Activated naive CD4-positive, alpha-beta T cell treated with anti-CD3 and anti-CD28 coated beads, Interleukin-2, amount 50 U/mL, for 72 hours (primary cell): ENCODE data around the gene ENO1. TPM values are rescaled to one million over a fixed set of nuclear protein-coding genes. Genes with fewer than 3 reads are reported as not detected.

Source experiments
- ATAC-seq, 2 donors: fragments of 150-1000 bp; cut with Tn5 transposase; 2 replicates each; pipeline ENCODE4 v1.10.0; 2021; ENCODE audit warnings: mild to moderate bottlenecking in 2 of 2, moderate library complexity in 2 of 2
- DNase-seq, 2 donors: peaks; one replicate each; pipeline ENCODE4 v3.0.0; 2021 to 2022; ENCODE audit warnings: low spot score in 2 of 2
- H3K27ac Mint-ChIP-seq, 2 donors: one replicate each; pipeline ENCODE4 v1.8.0; 2022; ENCODE audit warnings: mild to moderate bottlenecking in 2 of 2, mixed read lengths in 2 of 2
- H3K36me3 Mint-ChIP-seq, 2 donors: one replicate each; pipeline ENCODE4 v1.8.0; 2022; ENCODE audit warnings: mixed read lengths in 2 of 2
- H3K9me3 Mint-ChIP-seq, 2 donors: one replicate each; pipeline ENCODE4 v1.8.0; 2022; ENCODE audit warnings: mixed read lengths in 2 of 2
- total RNA-seq, 2 donors: library from RNA; stranded (reverse); gene quantifications; one replicate each; pipeline ENCODE4 v1.2.3, GENCODE V29; 2022

ENO1 gene
- total RNA-seq, 2 donors from 2014 or later: 1,473 to 3,739 TPM

GRCh38 chr1:8864713-8865344, 13.7 kb downstream of the ENO1 start:
- DNase-seq (no peak), ATAC-seq (no peak)
- H3K9me3 Mint-ChIP-seq: no peaks in the 10 kb centered on the region
- H3K27ac Mint-ChIP-seq: peak overlapping the region in 1 of 2 donors; percentile 14
- H3K36me3 Mint-ChIP-seq: peaks cover 64 to 68% of the 10 kb centered on the region in 2 donors

DNA sequence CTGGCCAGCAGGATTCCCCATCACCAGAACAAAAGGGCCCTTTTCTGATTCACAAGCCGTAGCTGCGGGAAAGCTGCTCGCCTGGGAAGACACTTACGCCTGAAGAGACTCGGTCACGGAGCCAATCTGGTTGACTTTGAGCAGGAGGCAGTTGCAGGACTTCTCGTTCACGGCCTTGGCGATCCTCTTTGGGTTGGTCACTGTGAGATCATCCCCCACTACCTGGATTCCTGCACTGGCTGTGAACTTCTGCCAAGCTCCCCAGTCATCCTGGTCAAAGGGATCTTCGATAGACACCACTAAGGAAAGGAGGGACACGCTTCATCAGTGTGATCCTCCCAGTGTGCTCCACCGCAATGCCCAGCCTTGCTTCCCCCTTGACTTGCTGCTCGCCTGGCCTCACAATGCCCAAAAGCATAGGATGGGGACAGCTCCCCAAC, 14.7 kb downstream of the ENO1 start:
- Mint-ChIP-seq H3K36me3 (peaks cover 53 to 66% of the 10 kb centered on the region in 2 donors), H3K9me3 (no peaks in the 10 kb centered on the region), H3K27ac (no peak overlapping the region)
- DNase-seq (no peak), ATAC-seq (no peak)

- Mint-ChIP-seq H3K9me3 (no peaks in the 10 kb centered on the region), H3K36me3 (peaks cover 52 to 71% of the 10 kb centered on the region in 2 donors), H3K27ac (peak overlapping the region; percentile 54 to 72)
- no peak for ATAC-seq
- no peak for DNase-seq
These were observed 15.3 kb downstream of the ENO1 start for GRCh38 chr1:8863138-8863537.

DNA sequence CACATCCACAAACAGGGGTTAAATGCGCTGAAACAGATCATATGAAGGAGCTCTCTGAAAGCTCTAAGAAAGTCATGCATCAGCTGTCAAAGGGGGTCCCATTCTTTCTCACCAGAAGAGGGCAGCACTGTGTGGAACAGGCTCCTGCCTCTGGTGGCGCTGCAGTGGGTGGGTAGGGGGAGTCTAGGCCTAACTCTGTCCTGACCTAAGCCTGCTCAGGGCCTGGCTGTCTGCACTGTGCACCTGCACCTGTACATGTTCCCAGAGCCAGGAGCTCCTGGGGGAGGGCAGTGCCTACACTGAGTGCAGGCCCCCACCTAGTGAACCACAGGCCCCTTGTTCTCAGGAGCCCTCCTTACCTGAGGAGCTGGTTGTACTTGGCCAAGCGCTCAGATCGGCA, 16.0 kb downstream of the ENO1 start:
- DNase-seq (peak in 1 of 2 donors; percentile 56), ATAC-seq (peak in 1 of 2 donors; percentile 36)
- Mint-ChIP-seq H3K36me3 (peaks cover 47 to 68% of the 10 kb centered on the region in 2 donors), H3K9me3 (no peaks in the 10 kb centered on the region), H3K27ac (peak overlapping the region; percentile 54 to 72)

- Mint-ChIP-seq H3K36me3 (peaks cover 39 to 53% of the 10 kb centered on the region in 2 donors), H3K9me3 (no peaks in the 10 kb centered on the region), H3K27ac (peak overlapping the region; percentile 74 to 87)
- no peak for DNase-seq
- ATAC-seq: no peak
These were observed 17.6 kb downstream of the ENO1 start for GRCh38 chr1:8860738-8861516.

DNA sequence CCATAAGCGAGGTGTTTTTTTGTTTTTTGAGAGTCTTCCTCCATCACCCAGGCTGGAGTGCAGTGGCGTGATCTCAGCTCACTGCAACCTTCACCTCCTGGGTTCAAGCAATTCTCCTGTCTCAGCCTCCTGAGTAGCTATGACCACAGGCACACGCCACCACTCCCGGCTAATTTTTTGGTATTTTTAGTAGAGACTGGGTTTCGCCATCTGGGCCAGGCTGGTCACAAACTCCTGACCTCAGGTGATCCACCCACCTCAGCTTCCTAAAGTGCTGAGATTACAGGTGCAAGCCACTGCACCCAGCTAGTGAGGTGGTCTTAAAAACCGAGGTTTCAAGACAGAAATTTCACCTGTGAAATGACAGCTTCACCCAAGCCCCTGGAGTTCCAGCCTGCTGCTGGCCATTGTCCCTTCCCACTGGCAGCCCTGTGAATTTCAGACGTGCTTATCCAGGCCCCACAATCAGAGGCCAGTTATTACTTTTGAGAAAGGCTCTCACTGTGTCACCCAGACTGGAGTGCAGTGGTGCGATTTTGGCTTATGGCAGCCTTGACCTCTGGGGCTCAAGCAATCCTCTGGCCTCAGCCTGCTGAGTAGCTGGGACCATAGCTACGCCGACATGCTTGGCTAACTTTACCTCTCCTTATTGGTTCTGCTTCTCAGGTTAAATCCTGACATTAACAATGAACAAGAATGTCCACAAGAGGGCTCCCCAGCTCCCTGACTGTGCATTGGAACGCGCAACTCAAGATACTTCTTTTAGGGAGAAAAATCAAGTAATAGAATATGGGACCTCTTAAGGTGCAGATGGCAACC, 19.4 kb downstream of the ENO1 start:
- H3K36me3 Mint-ChIP-seq: peaks cover 27 to 53% of the 10 kb centered on the region in 2 donors
- peak; percentile 35 to 44 for ATAC-seq

DNA sequence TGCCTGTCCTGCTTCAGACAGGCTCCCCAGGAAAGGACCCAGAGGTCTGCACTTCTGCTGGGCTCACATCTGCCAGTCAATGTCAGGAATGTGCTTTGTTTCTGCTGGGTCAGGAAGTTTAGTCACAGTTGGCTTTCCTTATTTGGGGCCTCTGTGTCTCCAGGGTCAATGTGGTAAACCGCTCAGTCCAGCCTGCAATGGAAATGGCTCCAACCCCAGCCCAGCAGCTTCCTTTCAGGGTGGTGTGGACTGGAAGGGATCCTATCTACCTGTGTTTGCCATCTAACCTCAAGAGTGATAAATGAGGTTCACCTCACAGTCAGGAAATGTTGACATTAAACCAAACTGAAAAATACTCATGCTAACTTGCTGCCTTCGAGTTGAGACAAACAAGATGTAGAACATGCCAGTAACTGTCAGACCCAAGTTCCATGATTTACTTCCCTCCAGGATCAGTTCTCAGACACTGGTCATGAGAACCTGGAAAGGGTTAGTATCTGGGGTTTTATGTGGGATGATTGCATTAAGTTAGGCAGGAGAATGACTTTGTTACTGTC, 20.3 kb downstream of the ENO1 start:
- peaks cover 18 to 47% of the 10 kb centered on the region in 2 donors for H3K36me3 Mint-ChIP-seq
- peak in 1 of 2 donors; percentile 67 for DNase-seq

More for the DNA sequence above, 19.4 kb downstream of the ENO1 start:
- DNase-seq: peak in 1 of 2 donors; percentile 53
- Mint-ChIP-seq H3K9me3 (no peaks in the 10 kb centered on the region), H3K27ac (peak overlapping the region; percentile 74 to 91)

DNA sequence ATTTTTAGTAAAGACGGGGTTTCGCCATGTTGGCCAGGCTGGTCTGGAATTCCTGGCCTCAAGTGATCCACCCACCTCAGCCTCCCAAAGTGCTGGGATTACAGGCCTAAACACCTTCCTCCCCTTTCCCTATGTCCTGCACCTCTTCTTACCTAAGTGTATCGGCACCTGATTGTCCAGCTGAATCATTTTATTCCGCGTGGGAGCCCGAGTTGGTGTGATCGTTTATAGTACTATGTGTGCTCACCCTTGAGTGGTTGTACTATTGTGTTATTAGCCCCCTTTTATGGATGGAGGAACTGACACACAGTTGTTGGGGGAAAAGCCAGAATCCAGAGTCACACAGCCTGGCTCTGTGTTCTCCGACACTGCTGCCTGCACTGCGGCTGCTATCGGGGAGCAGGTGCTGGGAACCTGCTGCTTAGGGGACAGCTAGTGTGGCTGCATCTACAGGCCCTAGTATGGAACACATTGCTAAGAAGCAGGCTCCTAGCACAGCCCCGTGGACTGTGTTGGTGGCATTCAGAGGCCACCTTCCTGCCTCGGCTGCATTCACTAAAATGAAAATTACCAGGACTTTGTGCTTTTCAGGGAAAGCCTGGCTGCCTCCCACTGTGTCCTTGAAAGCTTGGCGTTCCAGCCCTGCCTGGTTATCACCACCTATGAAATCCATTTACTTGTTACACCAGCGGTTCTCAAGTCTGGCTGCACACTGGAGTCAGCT, 21.6 kb downstream of the ENO1 start:
- H3K9me3 Mint-ChIP-seq: no peaks in the 10 kb centered on the region
- DNase-seq (no peak), ATAC-seq (no peak)
- H3K27ac Mint-ChIP-seq: peak overlapping the region; percentile 55 to 69
- peaks cover 11 to 36% of the 10 kb centered on the region in 2 donors for H3K36me3 Mint-ChIP-seq

More for the DNA sequence above, 20.3 kb downstream of the ENO1 start:
- peak; percentile 11 to 75 for ATAC-seq
- H3K9me3 Mint-ChIP-seq: no peaks in the 10 kb centered on the region
- H3K27ac Mint-ChIP-seq: peak overlapping the region; percentile 69 to 91

GRCh38 chr1:8854240-8854639, 24.2 kb downstream of the ENO1 start:
- DNase-seq: no peak
- ATAC-seq: no peak
- Mint-ChIP-seq H3K36me3 (peaks cover 0 to 14% of the 10 kb centered on the region in 2 donors), H3K9me3 (no peaks in the 10 kb centered on the region), H3K27ac (no peak overlapping the region)

DNA sequence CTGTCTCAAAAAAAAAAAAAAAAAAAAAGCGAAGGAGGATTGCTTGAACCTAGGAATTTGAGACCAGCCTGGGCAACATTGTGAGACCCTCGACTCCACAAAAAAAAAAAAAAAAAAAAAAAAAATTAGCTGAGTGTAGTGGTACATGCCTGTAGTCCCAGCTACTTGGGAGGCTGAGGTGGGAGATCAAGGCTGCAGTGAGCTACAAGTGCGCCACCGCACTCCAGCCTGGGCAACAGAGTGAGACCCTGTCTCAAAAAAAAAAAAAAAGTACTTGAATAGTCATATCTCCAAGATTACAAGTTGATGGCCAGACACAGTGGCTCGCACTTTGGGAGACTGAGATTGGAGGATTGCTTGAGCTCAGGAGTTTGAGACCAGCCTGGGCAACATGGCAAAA, 27.4 kb downstream of the ENO1 start:
- no peak overlapping the region for H3K27ac Mint-ChIP-seq
- DNase-seq: no peak
- no peaks in the 10 kb centered on the region for H3K36me3 Mint-ChIP-seq
- ATAC-seq: no peak
- H3K9me3 Mint-ChIP-seq: no peaks in the 10 kb centered on the region

DNA sequence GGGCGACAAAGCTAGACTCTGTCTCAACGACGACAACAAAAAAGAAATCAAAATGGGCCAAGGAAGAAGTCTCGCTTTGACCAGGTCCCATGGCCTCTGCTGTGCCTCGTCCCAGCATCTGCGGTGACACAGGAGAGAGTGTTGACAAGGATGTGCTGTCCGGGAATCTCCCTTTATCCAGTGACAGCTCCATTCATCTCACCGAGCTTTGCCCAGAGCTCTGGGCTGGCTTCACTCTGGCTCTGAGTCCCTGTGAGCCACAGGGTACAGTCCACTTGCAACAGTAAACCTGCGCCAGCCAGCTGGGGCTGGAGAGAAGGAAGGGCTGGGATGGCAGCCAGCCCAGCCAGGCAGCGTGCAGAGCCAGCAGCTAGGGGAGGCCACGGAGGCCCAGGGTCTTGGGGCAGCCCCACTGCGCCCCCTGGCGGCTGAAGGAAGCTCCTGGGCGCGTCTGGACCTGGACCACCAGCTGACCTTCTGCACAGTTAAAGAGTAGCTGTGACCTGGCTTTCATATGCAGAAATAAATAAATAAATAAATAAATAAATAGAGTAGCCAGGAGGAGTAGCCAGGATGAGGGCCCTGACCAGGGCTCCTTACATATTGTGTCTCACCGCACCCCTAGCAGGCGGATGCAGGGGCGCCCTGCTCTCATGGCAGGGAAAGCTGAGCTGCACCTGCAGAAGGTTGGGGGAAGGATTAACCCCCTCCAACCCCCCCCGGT, 29.7 kb downstream of the ENO1 start:
- DNase-seq: peak; percentile 75 to 86
- Mint-ChIP-seq H3K27ac (no peak overlapping the region), H3K9me3 (no peaks in the 10 kb centered on the region), H3K36me3 (no peaks in the 10 kb centered on the region)
- ATAC-seq: peak; percentile 80 to 96

- Mint-ChIP-seq H3K27ac (peak overlapping the region in 1 of 2 donors; percentile 36), H3K36me3 (no peaks in the 10 kb centered on the region), H3K9me3 (no peaks in the 10 kb centered on the region)
- DNase-seq (no peak), ATAC-seq (no peak)
These were observed 30.5 kb downstream of the ENO1 start for GRCh38 chr1:8847990-8848389.

DNA sequence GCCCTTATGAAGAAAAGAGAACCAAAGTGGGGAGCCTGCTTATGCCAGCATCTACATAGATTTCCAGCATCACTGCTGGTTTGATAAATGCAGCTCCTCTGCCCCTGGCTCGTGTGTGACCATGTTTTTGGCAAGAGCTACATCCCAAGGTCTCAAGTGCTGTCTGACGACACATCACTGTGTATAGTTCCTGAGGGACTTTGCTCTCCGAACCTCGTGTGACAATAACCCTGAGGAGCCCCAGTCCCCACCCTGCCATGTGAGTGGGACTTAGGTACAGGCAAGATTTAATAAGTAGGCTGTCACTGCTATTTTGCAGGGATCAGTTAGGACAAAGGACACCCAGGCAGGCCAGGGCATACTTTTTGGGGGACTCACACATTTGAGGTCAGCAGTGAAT, 32.2 kb downstream of the ENO1 start:
- DNase-seq: no peak
- H3K36me3 Mint-ChIP-seq: no peaks in the 10 kb centered on the region
- H3K27ac Mint-ChIP-seq: no peak overlapping the region
- ATAC-seq: no peak
- H3K9me3 Mint-ChIP-seq: no peaks in the 10 kb centered on the region

- DNase-seq: no peak
- no peak overlapping the region for H3K27ac Mint-ChIP-seq
- no peaks in the 10 kb centered on the region for H3K36me3 Mint-ChIP-seq
- peaks cover 0 to 2% of the 10 kb centered on the region in 2 donors for H3K9me3 Mint-ChIP-seq
- no peak for ATAC-seq
These were observed 33.1 kb downstream of the ENO1 start for GRCh38 chr1:8845104-8846097.
